HTR-8/SVneo (cell line): ENCODE results near the gene EIF2B1.
A peak's percentile ranks its signal among the peaks of the same experiment; 100 is the strongest.

ENCODE experiments used
- DNase-seq: peaks from one replicate; pipeline ENCODE4 v3.0.0; 2011; ENCODE audit warnings: low spot score, mixed read lengths; ENCODE audit not compliant: insufficient read length
- FAIRE-seq: peaks from 2 replicates; lab custom pipeline; 2011; peaks lifted over from hg19 to GRCh38; lab: Jason Lieb, UNC

Gene EIF2B1

DNA sequence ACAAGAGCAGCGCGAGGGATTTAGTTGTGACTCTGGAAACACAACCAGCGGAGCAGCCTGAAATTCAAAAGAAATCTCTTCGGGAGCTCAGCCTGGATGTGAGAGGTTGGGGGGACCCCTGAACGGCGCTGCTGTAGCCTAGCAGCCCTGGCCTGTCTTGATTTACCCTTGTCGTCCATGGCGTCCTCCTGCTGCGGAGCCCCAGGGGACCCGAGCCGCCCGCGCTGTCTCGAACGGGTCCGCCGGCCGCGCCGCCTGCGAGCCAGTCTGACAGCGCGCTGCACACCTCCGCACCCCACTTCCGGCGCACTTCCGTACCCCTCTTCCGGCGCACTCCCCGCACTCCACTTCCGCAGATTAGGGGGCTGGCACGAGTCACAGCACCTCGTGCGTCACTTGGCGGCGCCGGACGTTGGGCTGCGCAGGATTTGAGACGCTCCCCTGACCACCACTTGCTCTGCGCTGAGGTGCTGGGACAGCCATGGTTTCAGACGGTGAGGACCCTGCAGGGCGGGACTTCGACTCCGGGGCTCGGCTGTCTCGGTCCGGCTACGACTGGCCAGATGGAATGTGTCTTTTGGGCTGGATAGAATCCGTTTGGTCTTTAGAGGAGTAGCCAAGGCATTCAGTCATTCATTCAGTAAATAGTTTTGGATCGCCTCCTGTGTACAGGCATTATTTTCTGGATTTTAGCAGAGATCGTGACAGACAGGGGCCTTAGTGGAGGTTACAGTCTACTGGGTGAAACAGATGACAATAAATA, at the start of gene EIF2B1, which contains the start of gene GTF2H3:
EIF2B1 (minus strand) TSS at position 308 of the 763 bp plus-strand sequence; CDS start at position 179, 129 bp downstream.
GTF2H3 (plus strand) TSS at position 451 of the 763 bp plus-strand sequence; CDS start at position 482, 31 bp downstream.
- FAIRE-seq (peak; percentile 93), DNase-seq (peak; percentile 99)

DNA sequence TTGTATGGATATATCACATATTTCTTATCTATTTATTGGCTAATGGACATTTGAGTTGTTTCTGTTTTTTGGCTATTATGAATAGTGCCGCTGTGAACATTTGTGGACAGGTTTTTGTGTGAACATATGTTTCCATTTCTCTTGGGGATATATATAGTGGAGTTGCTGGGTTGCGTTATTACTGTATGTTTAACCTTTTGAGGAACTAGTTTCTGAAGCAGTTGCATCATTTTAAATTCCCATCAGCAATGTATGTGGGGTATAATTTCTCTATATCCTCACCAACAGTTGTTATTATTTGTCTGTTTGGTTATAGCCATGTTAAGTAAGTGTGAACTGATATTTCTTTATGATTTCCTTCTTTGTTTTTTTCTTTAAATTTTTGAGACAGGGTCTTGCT, 48.1 kb upstream of the EIF2B1 start:
- FAIRE-seq = no peak
- DNase-seq = no peak

GRCh38 chr12:123678981-123679380, 45.5 kb upstream of the EIF2B1 start:
- DNase-seq (no peak), FAIRE-seq (no peak)

GRCh38 chr12:123676616-123677320, 43.3 kb upstream of the EIF2B1 start:
- DNase-seq (no peak), FAIRE-seq (no peak)

GRCh38 chr12:123675436-123675835, 42.0 kb upstream of the EIF2B1 start:
- no peak for DNase-seq
- no peak for FAIRE-seq

DNA sequence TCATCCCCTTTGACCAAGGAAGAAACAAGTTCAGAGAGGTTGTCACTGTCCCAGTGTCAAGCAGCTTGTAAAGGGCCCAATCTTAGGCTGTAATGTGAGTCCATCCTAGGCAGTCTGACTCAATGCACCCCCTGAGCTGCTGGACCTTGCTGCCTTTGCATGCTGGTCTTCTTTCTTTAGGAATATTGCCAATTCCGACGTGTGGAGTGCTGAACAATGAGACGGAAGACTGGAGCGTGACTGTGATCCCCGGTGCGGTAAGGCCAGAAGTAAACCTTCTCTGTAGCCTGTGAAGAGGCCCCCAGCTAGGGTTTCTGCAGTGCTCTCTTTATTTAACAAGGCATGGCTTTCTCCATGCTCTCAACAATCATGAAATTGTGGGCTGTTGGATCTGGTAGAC, 38.4 kb upstream of the EIF2B1 start:
- no peak for FAIRE-seq

GRCh38 chr12:123670882-123671728, 37.6 kb upstream of the EIF2B1 start, which contains the start of gene TCTN2:
TSS of gene TCTN2 (plus strand) at chr12:123671113. CDS start at chr12:123671241, 128 bp downstream.
- FAIRE-seq (peak; percentile 73), DNase-seq (peak; percentile 99)

More for the DNA sequence above, 38.4 kb upstream of the EIF2B1 start:
- DNase-seq = no peak

GRCh38 chr12:123667771-123668170, 34.3 kb upstream of the EIF2B1 start:
- FAIRE-seq (no peak), DNase-seq (no peak)

GRCh38 chr12:123659996-123660727, 26.7 kb upstream of the EIF2B1 start:
- FAIRE-seq = peak; percentile 20
- peak; percentile 89 for DNase-seq

GRCh38 chr12:123657211-123657610, 23.7 kb upstream of the EIF2B1 start:
- DNase-seq = no peak
- no peak for FAIRE-seq

- no peak for DNase-seq
- FAIRE-seq = no peak
Measured at GRCh38 chr12:123656392-123656791, 22.9 kb upstream of the EIF2B1 start.

GRCh38 chr12:123655420-123655819, 21.9 kb upstream of the EIF2B1 start:
- FAIRE-seq = no peak
- DNase-seq = no peak

- DNase-seq = no peak
- no peak for FAIRE-seq
Measured at GRCh38 chr12:123654129-123654701, 20.7 kb upstream of the EIF2B1 start.

DNA sequence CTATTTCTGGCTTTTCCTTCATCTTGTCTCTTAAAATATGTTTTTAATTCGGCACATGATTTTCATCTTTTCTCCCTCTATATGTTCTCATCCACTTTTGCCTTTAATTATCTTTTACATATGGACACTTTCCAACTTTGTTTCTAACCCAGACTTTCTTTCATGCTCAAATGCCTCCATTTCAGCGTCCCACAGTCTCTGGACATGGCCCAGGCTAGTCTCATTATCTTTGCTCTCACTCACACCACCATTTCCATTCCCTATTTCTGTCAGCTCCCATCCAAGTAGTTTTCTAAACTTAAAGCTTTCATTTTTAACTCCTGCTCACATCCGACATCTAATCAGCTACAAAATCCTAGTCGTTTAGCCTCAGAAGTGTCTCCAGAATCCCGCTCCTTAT, 14.9 kb upstream of the EIF2B1 start:
- DNase-seq = no peak
- no peak for FAIRE-seq

DNA sequence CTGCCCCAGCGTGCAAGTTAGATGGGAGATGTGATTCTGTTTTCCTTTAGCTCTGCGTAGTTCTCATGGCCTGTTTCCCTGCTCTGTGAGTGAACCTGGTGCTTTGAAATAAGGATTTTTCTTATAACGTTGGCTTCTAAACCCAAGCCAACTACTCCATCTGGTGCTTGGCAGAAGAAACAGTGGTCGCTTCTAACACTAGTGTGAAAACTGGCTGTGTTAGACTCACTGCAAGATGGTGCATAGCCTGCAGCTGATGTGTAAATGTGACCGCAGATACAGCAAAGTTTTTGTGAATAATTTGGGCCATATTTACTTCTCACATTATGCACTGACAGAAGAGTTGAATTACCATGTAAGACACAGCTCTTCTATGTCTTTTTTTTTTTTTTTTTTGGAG, 12.4 kb upstream of the EIF2B1 start:
- no peak for DNase-seq
- FAIRE-seq = no peak

DNA sequence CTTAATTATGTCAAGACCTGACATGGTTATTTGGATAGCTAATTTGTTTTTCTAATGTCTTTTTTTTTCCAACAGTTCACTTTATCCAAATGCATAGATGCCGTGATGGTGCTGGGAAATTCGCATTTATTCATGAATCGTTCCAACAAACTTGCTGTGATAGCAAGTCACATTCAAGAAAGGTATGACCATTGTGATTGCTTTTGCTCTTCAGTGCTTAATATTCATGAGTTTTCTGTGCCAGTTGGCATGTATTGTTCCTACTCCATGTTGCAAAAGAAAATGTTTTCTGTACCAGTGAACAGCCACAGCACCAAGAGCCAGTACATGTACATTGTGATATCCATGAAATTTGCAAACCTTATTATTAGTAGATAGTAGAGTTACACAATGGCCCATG, 11.9 kb upstream of the EIF2B1 start:
- no peak for FAIRE-seq

GRCh38 chr12:123643911-123644310, 10.4 kb upstream of the EIF2B1 start:
- DNase-seq (no peak), FAIRE-seq (no peak)

More for the DNA sequence above, 11.9 kb upstream of the EIF2B1 start:
- DNase-seq = no peak

DNA sequence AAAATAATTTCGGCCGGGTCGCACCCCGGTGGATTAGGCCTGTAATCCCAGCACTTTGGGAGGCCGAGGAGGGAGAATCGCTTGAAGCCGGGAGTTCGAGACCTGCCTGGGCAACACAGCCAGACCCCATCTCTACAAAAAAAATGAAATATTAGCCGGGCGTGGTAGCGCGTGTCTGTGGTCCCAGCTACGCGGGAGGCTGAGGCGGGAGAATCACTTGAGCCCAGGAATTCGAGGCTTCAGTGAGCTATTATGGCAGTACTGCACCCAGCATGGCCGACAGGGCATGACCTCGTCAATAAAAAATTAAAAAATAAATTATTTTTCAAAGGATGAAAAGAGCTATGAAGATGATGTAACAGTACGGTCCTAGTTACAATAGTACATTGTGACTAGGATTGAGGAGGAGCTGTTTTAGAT, 666 bp upstream of the EIF2B1 start:
- DNase-seq (no peak), FAIRE-seq (no peak)
